Hepatocyte (in vitro differentiated cells): ENCODE measurements around the gene CCDC91. TPM values are rescaled to one million over a fixed set of nuclear protein-coding genes. Genes with fewer than 3 reads are reported as not detected.

Source experiments
- DNase-seq: peaks from one replicate; pipeline ENCODE4 v3.0.0-alpha.2; 2016; ENCODE audit warnings: low spot score
- H2AFZ ChIP-seq: fragments of 200-600 bp; sonication (generic); 2 replicates; pipeline ENCODE4 v1.6.0; 2016; ENCODE audit warnings: antibody characterized with exemption, mild to moderate bottlenecking
- H3K27ac ChIP-seq: fragments of 200-600 bp; sonication (generic); 2 replicates; pipeline ENCODE4 v1.5.1; 2016; ENCODE audit warnings: mild to moderate bottlenecking
- H3K27me3 ChIP-seq: fragments of 200-600 bp; sonication (generic); 2 replicates; pipeline ENCODE4 v1.6.1; 2016
- H3K36me3 ChIP-seq: fragments of 200-600 bp; sonication (generic); replicated peaks from 2 replicates; pipeline ENCODE4 v1.5.1; 2016; ENCODE audit warnings: low read depth; ENCODE audit not compliant: insufficient read depth
- H3K4me1 ChIP-seq: fragments of 200-600 bp; sonication (generic); 2 replicates; pipeline ENCODE4 v1.5.1; 2016; ENCODE audit warnings: mild to moderate bottlenecking, moderate library complexity; ENCODE audit not compliant: insufficient read depth
- H3K4me2 ChIP-seq: fragments of 200-600 bp; sonication (generic); 2 replicates; pipeline ENCODE4 v1.6.0; 2016
- H3K4me3 ChIP-seq: fragments of 200-600 bp; sonication (generic); 2 replicates; pipeline ENCODE4 v1.5.1; 2016; ENCODE audit warnings: mild to moderate bottlenecking
- H3K79me2 ChIP-seq: fragments of 200-600 bp; sonication (generic); 2 replicates; pipeline ENCODE4 v1.6.0; 2017; ENCODE audit warnings: mild to moderate bottlenecking
- H3K9me2 ChIP-seq: fragments of 200-600 bp; sonication (generic); replicated peaks from 2 replicates; pipeline ENCODE4 v1.6.0; 2017; ENCODE audit warnings: mild to moderate bottlenecking; ENCODE audit not compliant: insufficient read depth
- H3K9me3 ChIP-seq: fragments of 200-600 bp; sonication (generic); 2 replicates; pipeline ENCODE4 v1.5.1; 2016; ENCODE audit warnings: low read depth, mild to moderate bottlenecking
- H4K20me1 ChIP-seq: fragments of 200-600 bp; sonication (generic); 2 replicates; pipeline ENCODE4 v1.6.0; 2016; ENCODE audit warnings: mild to moderate bottlenecking; ENCODE audit not compliant: insufficient read depth, poor library complexity, severe bottlenecking
- EZH2 ChIP-seq: fragments of 200-600 bp; sonication (generic); IDR thresholded peaks from 2 replicates; pipeline ENCODE4 v1.6.1; 2016; ENCODE audit warnings: antibody characterized with exemption, mild to moderate bottlenecking, borderline replicate concordance
- EZH2phosphoT487 ChIP-seq: fragments of 200-600 bp; sonication (generic); IDR thresholded peaks from one replicate; pipeline ENCODE4 v1.6.1; 2018; ENCODE audit warnings: antibody characterized with exemption, mild to moderate bottlenecking, low read depth, moderate library complexity; ENCODE audit not compliant: unreplicated experiment, severe bottlenecking
- WGBS: methylation state at CpG from one replicate; pipeline ENCODE4 v1.1.6; 2016; ENCODE audit warnings: low lambda C conversion rate; ENCODE audit errors: missing lambda C conversion rate; 5-methylcytosine and 5-hydroxymethylcytosine counted together
- polyA plus RNA-seq: library from polyadenylated mRNA; unstranded; fragments of >200 nt; fragmentation: Nextera tagmentation; extraction: Ambion mirVana; gene quantifications from 2 replicates; pipeline ENCODE4 v1.2.1, GENCODE V29; 2016
- total RNA-seq: library from RNA; depleted of rRNA; stranded (reverse); fragments of >200 nt; gene quantifications from 2 replicates; pipeline ENCODE4 v1.2.3, GENCODE V29; 2014
- TF ChIP-seq, protein P1 (sequence below): fragments of 200-600 bp; sonication (generic); IDR thresholded peaks from 2 replicates; pipeline ENCODE4 v1.5.1; 2016; ENCODE audit warnings: antibody characterized with exemption, mild to moderate bottlenecking; ENCODE audit not compliant: poor library complexity

The CCDC91 gene
- total and polyA plus RNA-seq, 2 experiments from 2014 or later: 14.2 to 15.1 TPM

DNA sequence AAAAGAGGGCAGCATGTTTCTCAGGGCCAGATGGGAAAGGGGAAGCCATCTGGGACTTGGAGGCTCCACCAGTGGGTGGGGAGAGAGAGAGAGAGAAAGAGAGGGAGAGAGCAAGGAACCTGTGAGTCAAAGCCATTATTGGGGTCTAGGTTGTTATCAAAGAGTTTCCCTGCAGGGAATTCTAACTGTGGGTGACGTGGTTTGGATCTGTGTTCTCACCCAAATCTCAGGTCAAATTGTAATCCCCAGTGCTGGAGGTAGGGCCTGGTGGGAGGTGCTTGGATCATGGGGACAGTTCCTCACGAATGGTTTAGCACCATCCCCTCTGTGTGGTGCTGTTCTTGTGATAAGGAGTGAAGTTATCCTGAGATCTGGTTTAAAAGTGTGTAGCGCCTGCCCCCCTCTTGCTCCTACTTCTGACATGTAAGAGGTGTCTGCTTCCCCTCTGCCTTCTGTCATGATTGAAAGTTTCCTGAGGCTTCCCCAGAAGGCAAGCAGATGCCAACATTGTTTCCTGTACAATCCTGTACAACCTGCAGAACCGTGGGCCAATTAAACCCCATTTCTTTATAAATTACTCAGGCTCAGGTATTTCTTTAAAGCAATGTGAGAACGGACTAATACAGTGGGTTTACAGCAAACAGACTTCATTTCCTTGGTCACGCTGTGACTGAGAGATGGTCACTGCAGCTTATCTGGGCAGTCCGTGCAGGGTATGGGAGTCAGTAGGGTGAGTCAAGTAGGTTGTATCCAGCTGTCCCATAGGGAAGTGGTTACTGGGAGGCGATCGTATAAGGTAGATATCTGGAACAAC, 52.4 kb downstream of the CCDC91 start:
- DNase-seq: no peak
- Histone ChIP-seq H3K4me2 (no peak overlapping the region), H4K20me1 (no peaks in the 10 kb centered on the region), H3K4me3 (no peak overlapping the region), H3K27ac (no peak overlapping the region), H3K9me3 (no peaks in the 10 kb centered on the region), H3K4me1 (no peaks in the 10 kb centered on the region), H3K9me2 (no peaks in the 10 kb centered on the region), H2AFZ (no peak overlapping the region), H3K79me2 (no peaks in the 10 kb centered on the region), H3K27me3 (no peaks in the 10 kb centered on the region), H3K36me3 (no peaks in the 10 kb centered on the region)
- WGBS: 86% methylated on average over 9 of the region's 9 CpGs
- TF ChIP-seq EZH2 (no peak), EZH2phosphoT487 (no peak)
- TF ChIP-seq, protein P1, sequence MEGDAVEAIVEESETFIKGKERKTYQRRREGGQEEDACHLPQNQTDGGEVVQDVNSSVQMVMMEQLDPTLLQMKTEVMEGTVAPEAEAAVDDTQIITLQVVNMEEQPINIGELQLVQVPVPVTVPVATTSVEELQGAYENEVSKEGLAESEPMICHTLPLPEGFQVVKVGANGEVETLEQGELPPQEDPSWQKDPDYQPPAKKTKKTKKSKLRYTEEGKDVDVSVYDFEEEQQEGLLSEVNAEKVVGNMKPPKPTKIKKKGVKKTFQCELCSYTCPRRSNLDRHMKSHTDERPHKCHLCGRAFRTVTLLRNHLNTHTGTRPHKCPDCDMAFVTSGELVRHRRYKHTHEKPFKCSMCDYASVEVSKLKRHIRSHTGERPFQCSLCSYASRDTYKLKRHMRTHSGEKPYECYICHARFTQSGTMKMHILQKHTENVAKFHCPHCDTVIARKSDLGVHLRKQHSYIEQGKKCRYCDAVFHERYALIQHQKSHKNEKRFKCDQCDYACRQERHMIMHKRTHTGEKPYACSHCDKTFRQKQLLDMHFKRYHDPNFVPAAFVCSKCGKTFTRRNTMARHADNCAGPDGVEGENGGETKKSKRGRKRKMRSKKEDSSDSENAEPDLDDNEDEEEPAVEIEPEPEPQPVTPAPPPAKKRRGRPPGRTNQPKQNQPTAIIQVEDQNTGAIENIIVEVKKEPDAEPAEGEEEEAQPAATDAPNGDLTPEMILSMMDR: no peak

DNA sequence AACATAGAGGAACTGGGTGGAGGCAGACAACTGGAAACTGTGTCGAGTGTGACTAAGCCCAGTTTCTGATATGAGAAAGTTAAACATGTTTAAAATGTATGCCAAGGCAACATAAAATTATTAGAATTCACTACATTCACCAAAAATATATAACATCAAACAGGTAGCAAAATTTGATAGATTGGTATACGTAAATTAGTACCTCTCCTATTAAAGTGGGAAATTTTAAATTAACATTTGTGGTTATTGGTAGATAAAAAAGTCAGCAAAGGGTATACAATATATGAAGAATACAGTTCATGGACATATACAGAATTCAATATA, 53.0 kb downstream of the CCDC91 start:
- Histone ChIP-seq H3K36me3 (no peaks in the 10 kb centered on the region), H3K79me2 (no peaks in the 10 kb centered on the region), H3K4me3 (no peak overlapping the region), H3K4me2 (no peak overlapping the region), H4K20me1 (no peaks in the 10 kb centered on the region), H2AFZ (no peak overlapping the region), H3K27ac (no peak overlapping the region), H3K27me3 (no peaks in the 10 kb centered on the region), H3K4me1 (no peaks in the 10 kb centered on the region), H3K9me2 (no peaks in the 10 kb centered on the region), H3K9me3 (no peaks in the 10 kb centered on the region)
- no peak for DNase-seq
- no peak for TF ChIP-seq EZH2
- TF ChIP-seq, protein P1: no peak
- no peak for TF ChIP-seq EZH2phosphoT487
- 96% methylated on average over 2 of the region's 2 CpGs for WGBS

DNA sequence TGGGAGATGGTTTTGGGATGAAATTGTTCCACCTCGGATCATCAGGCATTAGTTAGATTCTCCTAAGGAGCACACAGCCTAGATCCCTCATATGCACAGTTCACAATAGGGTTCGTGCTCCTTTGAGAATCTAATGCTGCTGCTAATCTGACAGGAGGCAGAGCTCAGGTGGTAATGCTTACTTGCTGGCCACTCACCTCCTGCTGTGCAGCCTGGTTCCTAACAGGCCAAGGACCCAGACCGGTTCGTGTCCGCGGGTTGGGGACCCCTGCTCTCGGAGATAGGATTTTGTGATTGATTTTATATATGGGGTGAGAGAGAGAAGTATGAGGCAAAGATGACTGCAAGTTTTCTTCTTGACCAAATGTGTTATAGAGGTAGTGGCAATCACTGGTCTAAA, 57.5 kb downstream of the CCDC91 start:
- 82% methylated on average over 7 of the region's 7 CpGs for WGBS
- no peaks in the 10 kb centered on the region for H3K36me3 ChIP-seq
- H3K4me2 ChIP-seq: no peak overlapping the region
- H3K9me2 ChIP-seq: no peaks in the 10 kb centered on the region
- H3K79me2 ChIP-seq: peaks cover 4% of the 10 kb centered on the region
- no peaks in the 10 kb centered on the region for H4K20me1 ChIP-seq
- no peaks in the 10 kb centered on the region for H3K4me1 ChIP-seq
- no peaks in the 10 kb centered on the region for H3K27me3 ChIP-seq
- no peak overlapping the region for H3K4me3 ChIP-seq
- no peaks in the 10 kb centered on the region for H3K9me3 ChIP-seq
- DNase-seq: no peak
- TF ChIP-seq EZH2 (no peak), EZH2phosphoT487 (no peak)
- no peak overlapping the region for H3K27ac ChIP-seq
- no peak overlapping the region for H2AFZ ChIP-seq

DNA sequence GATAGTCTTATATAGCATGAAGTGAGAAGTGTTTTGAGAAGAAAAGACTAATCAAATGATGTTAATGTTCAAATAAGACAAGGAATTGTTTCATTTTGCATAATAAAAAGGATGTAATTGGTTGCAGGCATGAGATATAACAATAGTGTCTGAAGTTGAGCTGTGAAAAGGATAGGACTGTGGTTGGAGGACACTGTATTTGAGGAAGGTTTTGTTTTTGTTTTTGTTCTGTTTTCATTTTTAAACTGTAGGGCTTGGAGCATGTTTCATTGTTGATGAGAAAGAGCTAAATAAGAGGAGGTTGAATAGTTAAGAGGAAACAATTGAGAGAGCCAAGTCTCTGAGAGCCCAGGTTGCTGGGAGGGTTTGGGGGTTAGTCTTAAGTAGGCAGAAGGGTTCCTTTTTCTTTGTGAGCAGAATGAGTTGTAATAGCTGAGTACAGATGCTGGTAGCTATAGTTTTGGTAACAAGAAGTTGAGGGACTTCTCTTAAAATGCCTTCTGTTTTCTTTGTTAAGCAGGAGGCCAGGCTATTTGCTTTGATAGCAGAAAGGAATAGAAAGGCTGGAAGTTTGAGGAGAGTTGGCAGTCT, 58.4 kb downstream of the CCDC91 start:
- Histone ChIP-seq H3K36me3 (no peaks in the 10 kb centered on the region), H2AFZ (no peak overlapping the region), H3K27me3 (no peaks in the 10 kb centered on the region), H3K4me3 (no peak overlapping the region), H3K79me2 (peaks cover 4% of the 10 kb centered on the region), H4K20me1 (no peaks in the 10 kb centered on the region), H3K9me2 (no peaks in the 10 kb centered on the region), H3K9me3 (no peaks in the 10 kb centered on the region), H3K4me1 (no peaks in the 10 kb centered on the region), H3K4me2 (no peak overlapping the region), H3K27ac (no peak overlapping the region)
- TF ChIP-seq EZH2phosphoT487 (no peak), EZH2 (no peak)
- TF ChIP-seq, protein P1: no peak
- DNase-seq: no peak
